Neural crest cell (in vitro differentiated cells): ENCODE measurements around the gene PLD5. TPM values are rescaled to one million over a fixed set of nuclear protein-coding genes. Genes with fewer than 3 reads are reported as not detected.
"Not testable (repeated sequence)": the region's sequence is repeated elsewhere in the genome, so short reads cannot be mapped to it uniquely, and the experiment has no call there.

ENCODE experiments used
- DNase-seq: peaks from one replicate; pipeline ENCODE4 v3.0.0; 2021; ENCODE audit warnings: low read depth, mixed read lengths, low spot score
- H3K27ac Mint-ChIP-seq: one replicate; pipeline ENCODE4 v1.8.0; 2021; ENCODE audit warnings: mild to moderate bottlenecking, mixed read lengths; ENCODE audit not compliant: unreplicated experiment
- H3K27me3 Mint-ChIP-seq: 2 replicates; pipeline ENCODE4 v1.8.0; 2021; ENCODE audit warnings: low read depth, mild to moderate bottlenecking, mixed read lengths
- H3K36me3 Mint-ChIP-seq: 2 replicates; pipeline ENCODE4 v1.8.0; 2021; ENCODE audit warnings: low read depth, mild to moderate bottlenecking, mixed read lengths
- H3K4me1 Mint-ChIP-seq: 2 replicates; pipeline ENCODE4 v1.8.0; 2021; ENCODE audit warnings: mixed read lengths
- H3K4me3 Mint-ChIP-seq: one replicate; pipeline ENCODE4 v1.8.0; 2021; ENCODE audit warnings: mild to moderate bottlenecking, mixed read lengths
- H3K9me3 Mint-ChIP-seq: 2 replicates; pipeline ENCODE4 v1.8.0; 2021; ENCODE audit warnings: mixed read lengths
- CTCF ChIP-seq: fragments of 200-600 bp; sonication (generic); conservative IDR thresholded peaks from 2 replicates; pipeline ENCODE4 v1.5.0; 2021; ENCODE audit warnings: antibody characterized with exemption, mild to moderate bottlenecking
- total RNA-seq: library from RNA; stranded (reverse); gene quantifications from 2 replicates; pipeline ENCODE4 v1.2.1, GENCODE V29; 2021

Gene PLD5
- total RNA-seq, 1 donor from 2014 or later, result 1.1 TPM

- peaks cover 7% of the 10 kb centered on the region for H3K9me3 Mint-ChIP-seq
- H3K4me3 Mint-ChIP-seq, result no peak overlapping the region
- no peak for DNase-seq
- peaks cover under 1% of the 10 kb centered on the region for H3K4me1 Mint-ChIP-seq
- H3K27ac Mint-ChIP-seq, result no peak overlapping the region
- no peaks in the 10 kb centered on the region for H3K27me3 Mint-ChIP-seq
- H3K36me3 Mint-ChIP-seq, result peaks cover 8% of the 10 kb centered on the region
- TF ChIP-seq CTCF, result no peak
These were observed 305.1 kb downstream of the PLD5 start for GRCh38 chr1:242219298-242219901.

GRCh38 chr1:242216368-242216767, 308.1 kb downstream of the PLD5 start:
- Mint-ChIP-seq H3K9me3 (peaks cover 14% of the 10 kb centered on the region), H3K4me1 (peaks cover 3% of the 10 kb centered on the region), H3K36me3 (peaks cover 10% of the 10 kb centered on the region), H3K4me3 (no peak overlapping the region), H3K27ac (no peak overlapping the region), H3K27me3 (no peaks in the 10 kb centered on the region)
- DNase-seq, result no peak
- TF ChIP-seq CTCF, result no peak

DNA sequence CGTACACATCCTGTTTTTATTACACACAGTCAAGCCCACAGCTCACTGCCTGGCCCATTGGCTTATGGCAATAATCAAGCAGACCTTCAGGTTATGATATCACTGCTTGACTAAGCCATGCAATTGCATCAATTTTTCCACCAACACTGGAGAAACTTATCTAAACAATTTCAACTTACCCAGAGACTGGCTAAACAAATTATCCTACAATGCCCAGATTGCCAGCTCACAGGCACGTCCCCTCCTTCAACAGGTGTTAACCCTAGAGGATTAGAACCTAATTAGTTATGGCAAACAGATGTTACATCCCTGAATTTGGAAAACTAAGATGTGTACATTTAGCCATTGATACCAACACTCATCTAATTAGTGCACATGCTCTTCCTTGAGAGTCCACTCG, 310.0 kb downstream of the PLD5 start:
- H3K4me1 Mint-ChIP-seq, H3K27me3 Mint-ChIP-seq, H3K27ac Mint-ChIP-seq, H3K4me3 Mint-ChIP-seq, DNase-seq: not testable (repeated sequence)
- Mint-ChIP-seq H3K9me3 (peaks cover 14% of the 10 kb centered on the region), H3K36me3 (peaks cover 10% of the 10 kb centered on the region)

- Mint-ChIP-seq H3K36me3 (peaks cover 10% of the 10 kb centered on the region), H3K9me3 (peaks cover 14% of the 10 kb centered on the region), H3K4me1 (peaks cover 19% of the 10 kb centered on the region)
- H3K27me3 Mint-ChIP-seq, DNase-seq, H3K27ac Mint-ChIP-seq, H3K4me3 Mint-ChIP-seq: not testable (repeated sequence)
These were observed 311.5 kb downstream of the PLD5 start for GRCh38 chr1:242212961-242213360.

DNA sequence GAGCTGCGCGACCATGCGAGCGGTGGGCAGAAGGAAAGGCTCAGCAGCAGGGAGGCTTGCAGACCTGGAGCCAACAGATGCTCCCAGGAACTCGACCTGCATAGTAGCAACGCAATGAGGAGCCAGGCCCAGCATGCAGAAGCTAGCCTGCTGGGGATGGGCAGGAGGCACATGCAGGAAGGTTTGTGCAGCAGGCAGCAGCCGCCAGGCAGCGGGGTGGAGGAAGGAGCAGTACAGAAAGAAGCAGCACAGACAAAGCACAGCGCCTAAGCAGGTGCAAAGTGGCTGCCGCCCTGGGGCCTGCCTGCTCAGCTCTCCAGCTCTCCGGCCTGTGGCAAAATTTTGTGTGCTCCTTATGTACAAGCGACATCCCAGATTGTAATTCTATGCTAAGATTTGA, 312.1 kb downstream of the PLD5 start:
- Mint-ChIP-seq H3K4me1 (peaks cover 20% of the 10 kb centered on the region), H3K4me3 (no peak overlapping the region), H3K36me3 (peaks cover 10% of the 10 kb centered on the region), H3K27me3 (peaks cover 2% of the 10 kb centered on the region), H3K27ac (no peak overlapping the region), H3K9me3 (peaks cover 16% of the 10 kb centered on the region)
- TF ChIP-seq CTCF, result no peak
- DNase-seq, result no peak

DNA sequence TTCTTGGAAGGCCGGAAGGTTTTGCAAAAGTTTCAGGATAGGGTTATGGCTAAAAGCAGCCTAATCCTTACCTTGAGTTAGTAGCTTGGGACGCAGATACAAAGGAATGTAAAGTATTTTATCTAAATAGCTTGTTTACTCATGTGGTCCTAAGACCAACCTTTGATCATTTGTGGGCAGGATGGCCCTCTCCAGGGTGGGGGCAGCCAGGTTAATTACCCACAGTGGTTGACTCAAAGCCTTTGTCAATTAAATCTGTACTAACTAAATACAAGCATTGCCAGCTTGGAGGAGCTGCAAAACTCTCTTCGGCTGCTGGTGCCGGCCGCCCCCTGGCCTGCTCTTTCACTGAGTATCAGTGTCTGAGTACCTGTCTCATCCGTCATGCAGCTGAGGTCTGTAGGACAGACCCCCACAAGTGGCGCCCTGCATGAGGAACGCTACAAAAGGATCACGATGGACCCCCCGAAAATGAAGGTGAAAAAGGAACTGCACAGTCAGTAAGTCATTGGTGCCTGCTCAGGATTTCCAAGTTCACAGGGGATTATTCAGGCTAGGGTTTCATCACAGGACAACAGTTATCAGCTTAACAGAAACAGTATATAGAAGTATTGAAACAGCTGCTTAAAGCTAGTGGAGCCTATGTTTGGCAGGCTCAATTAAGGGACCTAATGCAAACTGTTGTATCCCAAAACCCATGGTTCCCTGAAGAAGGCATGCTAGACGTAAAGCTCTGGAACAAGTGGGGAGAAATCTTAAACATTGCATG, 313.1 kb downstream of the PLD5 start:
- H3K9me3 Mint-ChIP-seq, result peaks cover 16% of the 10 kb centered on the region
- DNase-seq, result no peak
- H3K4me1 Mint-ChIP-seq, result peaks cover 20% of the 10 kb centered on the region
- H3K4me3 Mint-ChIP-seq, result no peak overlapping the region
- TF ChIP-seq CTCF, result no peak
- H3K27me3 Mint-ChIP-seq, result peaks cover 2% of the 10 kb centered on the region
- peaks cover 7% of the 10 kb centered on the region for H3K36me3 Mint-ChIP-seq
- H3K27ac Mint-ChIP-seq, result no peak overlapping the region

GRCh38 chr1:242210316-242210715, 314.2 kb downstream of the PLD5 start:
- H3K4me3 Mint-ChIP-seq, DNase-seq, H3K27me3 Mint-ChIP-seq, H3K36me3 Mint-ChIP-seq, H3K27ac Mint-ChIP-seq: not testable (repeated sequence)
- Mint-ChIP-seq H3K4me1 (peaks cover 31% of the 10 kb centered on the region), H3K9me3 (peaks cover 12% of the 10 kb centered on the region)
